Lower leg skin (tissue), 3 donors: ENCODE data around the gene WDR70.

Experiments
- POLR2A ChIP-seq, 2 donors: fragments of 450-650 bp; IDR thresholded peaks; one replicate each; pipeline ENCODE4 v1.6.1; 2016 to 2017; ENCODE audit warnings: antibody characterized with exemption in 2 of 2, mild to moderate bottlenecking in 1 of 2, moderate library complexity in 1 of 2
- TF ChIP-seq, protein P1 (sequence below), 3 donors: fragments of 450-650 bp; IDR thresholded peaks; one replicate each; pipeline ENCODE4 v1.5.1; 2016; ENCODE audit warnings: antibody characterized with exemption in 3 of 3, mild to moderate bottlenecking in 3 of 3, moderate library complexity in 2 of 3

GRCh38 chr5:37471666-37472197, 92.6 kb downstream of the WDR70 start:
- TF ChIP-seq POLR2A (IDR thresholded peaks at IDR 0.05): no peak
- TF ChIP-seq, protein P1, sequence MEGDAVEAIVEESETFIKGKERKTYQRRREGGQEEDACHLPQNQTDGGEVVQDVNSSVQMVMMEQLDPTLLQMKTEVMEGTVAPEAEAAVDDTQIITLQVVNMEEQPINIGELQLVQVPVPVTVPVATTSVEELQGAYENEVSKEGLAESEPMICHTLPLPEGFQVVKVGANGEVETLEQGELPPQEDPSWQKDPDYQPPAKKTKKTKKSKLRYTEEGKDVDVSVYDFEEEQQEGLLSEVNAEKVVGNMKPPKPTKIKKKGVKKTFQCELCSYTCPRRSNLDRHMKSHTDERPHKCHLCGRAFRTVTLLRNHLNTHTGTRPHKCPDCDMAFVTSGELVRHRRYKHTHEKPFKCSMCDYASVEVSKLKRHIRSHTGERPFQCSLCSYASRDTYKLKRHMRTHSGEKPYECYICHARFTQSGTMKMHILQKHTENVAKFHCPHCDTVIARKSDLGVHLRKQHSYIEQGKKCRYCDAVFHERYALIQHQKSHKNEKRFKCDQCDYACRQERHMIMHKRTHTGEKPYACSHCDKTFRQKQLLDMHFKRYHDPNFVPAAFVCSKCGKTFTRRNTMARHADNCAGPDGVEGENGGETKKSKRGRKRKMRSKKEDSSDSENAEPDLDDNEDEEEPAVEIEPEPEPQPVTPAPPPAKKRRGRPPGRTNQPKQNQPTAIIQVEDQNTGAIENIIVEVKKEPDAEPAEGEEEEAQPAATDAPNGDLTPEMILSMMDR (IDR thresholded peaks at IDR 0.05): no peak
